GM10266 (cell line): ENCODE results near the gene AMN1.
"Not testable (repeated sequence)": the region's sequence is repeated elsewhere in the genome, so short reads cannot be mapped to it uniquely, and the experiment has no call there.

ENCODE experiments used
- DNase-seq: peaks from one replicate; pipeline ENCODE4 v3.0.0; 2012; ENCODE audit errors: extremely low spot score
- CTCF ChIP-seq: IDR thresholded peaks from 2 replicates; pipeline ENCODE4 v1.5.1; 2012; ENCODE audit warnings: mild to moderate bottlenecking, low read depth; ENCODE audit not compliant: control insufficient read depth, insufficient read depth; ENCODE audit errors: missing control alignments

AMN1 gene

GRCh38 chr12:31705621-31706020, 23.2 kb downstream of the AMN1 start:
- TF ChIP-seq CTCF: no peak
- DNase-seq: no peak

- no peak for DNase-seq
- no peak for TF ChIP-seq CTCF
These were observed 26.8 kb downstream of the AMN1 start for GRCh38 chr12:31702047-31702446.

GRCh38 chr12:31689921-31690320, 38.9 kb downstream of the AMN1 start:
- DNase-seq: not testable (repeated sequence)

GRCh38 chr12:31687101-31687527, 41.7 kb downstream of the AMN1 start:
- DNase-seq: peak; percentile 21
- TF ChIP-seq CTCF: no peak

- TF ChIP-seq CTCF: no peak
- no peak for DNase-seq
These were observed 43.0 kb downstream of the AMN1 start for GRCh38 chr12:31685801-31686200.

- TF ChIP-seq CTCF: peak; percentile 81
- peak; percentile 68 for DNase-seq
These were observed 46.5 kb downstream of the AMN1 start for GRCh38 chr12:31682136-31682962.

GRCh38 chr12:31672521-31672920, 56.3 kb downstream of the AMN1 start:
- no peak for TF ChIP-seq CTCF
- no peak for DNase-seq

GRCh38 chr12:31669582-31669981, 59.2 kb downstream of the AMN1 start:
- DNase-seq: not testable (repeated sequence)
